Endothelial cell of hepatic sinusoid (primary cell): Measurements from ENCODE around the gene ZNF814.
"Not testable (repeated sequence)": the region's sequence is repeated elsewhere in the genome, so short reads cannot be mapped to it uniquely, and the experiment has no call there.

Source experiments
- in situ Hi-C: cut with HindIII; loops from 2 replicates; pipeline ENCODE4 v1.10.0; 2017; ENCODE audit warnings: low sequenced_read_pairs

ZNF814 gene

GRCh38 chr19:57867868-57868492 is 20.9 kb downstream of the ZNF814 start:
- in situ Hi-C loops, result no loop called here

GRCh38 chr19:57862351-57862750 is 26.5 kb downstream of the ZNF814 start:
- in situ Hi-C loops, result not testable (repeated sequence)

GRCh38 chr19:57854117-57854516 is 34.7 kb downstream of the ZNF814 start:
- in situ Hi-C loops, result not testable (repeated sequence)

- in situ Hi-C loops, result not testable (repeated sequence)
These were observed 36.8 kb downstream of the ZNF814 start for GRCh38 chr19:57851812-57852603.

- in situ Hi-C loops, result no loop called here
These were observed 38.3 kb downstream of the ZNF814 start for GRCh38 chr19:57850553-57851017.

- in situ Hi-C loops, result not testable (repeated sequence)
These were observed 39.0 kb downstream of the ZNF814 start, which contains the start of gene ZNF587 for GRCh38 chr19:57849666-57850473. ZNF587 (plus strand) TSS chr19:57849859; CDS start chr19:57850039, 180 bp downstream.

- in situ Hi-C loops, result not testable (repeated sequence)
These were observed 39.6 kb downstream of the ZNF814 start for GRCh38 chr19:57849162-57849665.

- in situ Hi-C loops, result not testable (repeated sequence)
These were observed 41.7 kb downstream of the ZNF814 start for GRCh38 chr19:57847164-57847563.

GRCh38 chr19:57841122-57841763 is 47.6 kb downstream of the ZNF814 start:
- in situ Hi-C loops, result no loop called here

GRCh38 chr19:57838622-57839191 is 50.1 kb downstream of the ZNF814 start:
- in situ Hi-C loops, result not testable (repeated sequence)

- in situ Hi-C loops, result not testable (repeated sequence)
These were observed 51.8 kb downstream of the ZNF814 start for GRCh38 chr19:57836991-57837390.

- in situ Hi-C loops, result no loop called here
These were observed 58.7 kb downstream of the ZNF814 start, which contains the start of gene ZNF587B for GRCh38 chr19:57830071-57830602. ZNF587B (plus strand) TSS chr19:57830299; CDS start chr19:57830529, 230 bp downstream.

- in situ Hi-C loops, result no loop called here
These were observed 59.5 kb downstream of the ZNF814 start for GRCh38 chr19:57829316-57829715.

- in situ Hi-C loops, result no loop called here
These were observed 63.3 kb downstream of the ZNF814 start for GRCh38 chr19:57825511-57825910.

GRCh38 chr19:57823608-57824007 is 65.2 kb downstream of the ZNF814 start:
- in situ Hi-C loops, result not testable (repeated sequence)

- in situ Hi-C loops, result not testable (repeated sequence)
These were observed 65.7 kb downstream of the ZNF814 start for GRCh38 chr19:57823155-57823554.

- in situ Hi-C loops, result not testable (repeated sequence)
These were observed 67.3 kb downstream of the ZNF814 start for GRCh38 chr19:57821501-57821900.

- in situ Hi-C loops, result not testable (repeated sequence)
These were observed 67.7 kb downstream of the ZNF814 start for GRCh38 chr19:57821095-57821494.

- in situ Hi-C loops, result no loop called here
These were observed 68.2 kb downstream of the ZNF814 start for GRCh38 chr19:57820599-57820998.
